ENCODE data around the gene ARHGEF35.

GRCh38 chr7:144142187-144142586 is 53.4 kb downstream of the ARHGEF35 start:
- TF ChIP-seq CTCF (IDR thresholded peaks at IDR 0.05) (no peak), POLR2A (IDR thresholded peaks at IDR 0.05) (no peak)
